ENCODE data around the gene DIPK2A.

The DIPK2A gene, protein sequence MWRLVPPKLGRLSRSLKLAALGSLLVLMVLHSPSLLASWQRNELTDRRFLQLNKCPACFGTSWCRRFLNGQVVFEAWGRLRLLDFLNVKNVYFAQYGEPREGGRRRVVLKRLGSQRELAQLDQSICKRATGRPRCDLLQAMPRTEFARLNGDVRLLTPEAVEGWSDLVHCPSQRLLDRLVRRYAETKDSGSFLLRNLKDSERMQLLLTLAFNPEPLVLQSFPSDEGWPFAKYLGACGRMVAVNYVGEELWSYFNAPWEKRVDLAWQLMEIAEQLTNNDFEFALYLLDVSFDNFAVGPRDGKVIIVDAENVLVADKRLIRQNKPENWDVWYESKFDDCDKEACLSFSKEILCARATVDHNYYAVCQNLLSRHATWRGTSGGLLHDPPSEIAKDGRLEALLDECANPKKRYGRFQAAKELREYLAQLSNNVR

DNA sequence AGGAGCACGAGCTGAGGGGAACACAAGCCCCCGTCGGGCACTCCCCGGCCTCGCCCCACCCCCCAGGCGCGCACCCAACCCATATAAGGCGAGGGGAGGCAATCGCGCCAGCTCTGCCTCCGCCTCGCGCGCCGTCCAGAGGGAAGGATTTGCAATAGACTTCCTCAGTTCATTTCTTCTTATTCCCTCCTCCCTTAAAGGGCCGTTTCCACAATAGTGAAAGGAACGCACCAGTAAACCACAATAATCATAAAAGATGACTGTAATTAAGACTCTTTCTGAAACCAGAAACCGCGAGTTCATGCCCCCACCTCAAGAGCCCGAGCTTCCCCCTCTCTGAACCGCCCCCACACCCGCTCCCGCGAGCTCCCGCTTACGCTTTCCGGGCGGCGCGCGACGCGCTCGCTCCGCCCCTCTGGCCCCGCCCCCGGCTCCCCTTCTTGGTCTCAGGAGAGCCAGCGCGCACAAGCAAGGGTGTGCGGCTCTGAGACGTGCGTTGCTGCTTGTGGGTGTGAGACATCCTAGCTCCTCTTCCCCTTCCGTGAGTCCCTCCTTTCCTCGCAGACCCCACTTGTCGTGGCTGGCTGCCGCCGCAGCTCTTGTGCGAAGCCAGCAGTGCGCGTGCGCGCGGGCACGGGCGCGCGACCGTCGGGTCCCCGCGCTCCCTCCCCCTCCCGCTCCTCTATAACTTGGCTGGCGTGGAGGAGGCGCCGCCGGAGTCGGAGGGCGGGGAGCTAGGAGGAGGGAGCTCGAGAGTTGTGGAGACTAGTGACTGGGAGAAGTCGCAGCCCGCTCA, at the start of gene DIPK2A:
Gene DIPK2A, plus strand, starts transcription at position 465 of the 796 bp plus-strand sequence. CDS start 510 bp downstream, outside the sequence.
- Histone ChIP-seq H3K27ac (peak within 1 kb of the TSS; percentile 96), H3K36me3 (no peaks in the 10 kb centered on the region), H3K4me1 (ENCODE audit: control insufficient read depth in 1 of 2, insufficient read depth in 1 of 2, low read depth in 1 of 2, low read length in 1 of 2) (peaks cover 36 to 39% of the 10 kb centered on the region in 2 experiments), H3K9me3 (no peaks in the 10 kb centered on the region), H3K27me3 (no peaks in the 10 kb centered on the region), H3K4me3 (ENCODE audit: low read depth in 1 of 2, low read length in 1 of 2) (peak within 1 kb of the TSS; percentile 92 to 98)
- TF ChIP-seq, protein P1, sequence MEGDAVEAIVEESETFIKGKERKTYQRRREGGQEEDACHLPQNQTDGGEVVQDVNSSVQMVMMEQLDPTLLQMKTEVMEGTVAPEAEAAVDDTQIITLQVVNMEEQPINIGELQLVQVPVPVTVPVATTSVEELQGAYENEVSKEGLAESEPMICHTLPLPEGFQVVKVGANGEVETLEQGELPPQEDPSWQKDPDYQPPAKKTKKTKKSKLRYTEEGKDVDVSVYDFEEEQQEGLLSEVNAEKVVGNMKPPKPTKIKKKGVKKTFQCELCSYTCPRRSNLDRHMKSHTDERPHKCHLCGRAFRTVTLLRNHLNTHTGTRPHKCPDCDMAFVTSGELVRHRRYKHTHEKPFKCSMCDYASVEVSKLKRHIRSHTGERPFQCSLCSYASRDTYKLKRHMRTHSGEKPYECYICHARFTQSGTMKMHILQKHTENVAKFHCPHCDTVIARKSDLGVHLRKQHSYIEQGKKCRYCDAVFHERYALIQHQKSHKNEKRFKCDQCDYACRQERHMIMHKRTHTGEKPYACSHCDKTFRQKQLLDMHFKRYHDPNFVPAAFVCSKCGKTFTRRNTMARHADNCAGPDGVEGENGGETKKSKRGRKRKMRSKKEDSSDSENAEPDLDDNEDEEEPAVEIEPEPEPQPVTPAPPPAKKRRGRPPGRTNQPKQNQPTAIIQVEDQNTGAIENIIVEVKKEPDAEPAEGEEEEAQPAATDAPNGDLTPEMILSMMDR (IDR thresholded peaks at IDR 0.05): no peak

DNA sequence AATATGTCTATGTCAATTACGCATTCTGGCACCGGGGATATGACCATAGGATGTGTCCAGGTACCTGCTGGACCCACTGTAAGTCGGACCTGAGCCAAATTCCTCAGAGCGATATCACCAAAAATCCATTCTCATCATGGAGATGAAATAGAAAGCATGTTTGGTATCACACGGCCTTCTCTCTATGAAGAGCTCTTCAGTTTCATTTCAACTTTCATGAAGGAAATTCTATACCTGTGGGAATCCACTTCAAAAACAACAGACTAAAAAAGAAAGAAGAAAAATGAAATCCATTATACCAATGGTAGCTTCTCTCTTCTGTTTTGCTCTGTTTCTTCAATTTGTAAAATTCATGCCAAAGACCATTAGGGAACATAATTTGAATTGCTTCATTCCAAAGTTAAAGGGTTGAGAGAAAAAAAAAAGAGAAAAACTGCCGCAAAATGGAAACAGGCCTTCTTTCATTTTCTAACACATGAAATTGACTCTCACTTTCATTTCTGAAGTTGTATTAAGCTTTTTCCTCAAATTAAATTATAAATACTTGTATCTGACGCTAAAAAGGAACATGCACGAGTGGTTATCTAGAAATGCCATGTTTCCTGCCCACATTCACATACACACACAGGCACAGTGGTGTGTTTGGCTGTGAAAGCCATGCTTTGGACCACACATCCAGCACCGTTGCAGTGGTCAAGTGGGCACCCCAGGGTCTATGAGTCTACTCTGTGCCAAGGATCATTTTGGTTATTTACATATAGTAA, 46.9 kb upstream of the DIPK2A start:
- no peak overlapping the region for H3K27ac ChIP-seq
- H3K27me3 ChIP-seq: no peaks in the 10 kb centered on the region
- H3K36me3 ChIP-seq: no peaks in the 10 kb centered on the region
- H3K9me3 ChIP-seq: no peaks in the 10 kb centered on the region
- H3K4me1 ChIP-seq (ENCODE audit: control insufficient read depth in 1 of 2, insufficient read depth in 1 of 2, low read depth in 1 of 2, low read length in 1 of 2): no peaks in the 10 kb centered on the region
- TF ChIP-seq, protein P1 (IDR thresholded peaks at IDR 0.05): no peak
- no peak overlapping the region for H3K4me3 ChIP-seq (ENCODE audit: low read depth in 1 of 2, low read length in 1 of 2)

DNA sequence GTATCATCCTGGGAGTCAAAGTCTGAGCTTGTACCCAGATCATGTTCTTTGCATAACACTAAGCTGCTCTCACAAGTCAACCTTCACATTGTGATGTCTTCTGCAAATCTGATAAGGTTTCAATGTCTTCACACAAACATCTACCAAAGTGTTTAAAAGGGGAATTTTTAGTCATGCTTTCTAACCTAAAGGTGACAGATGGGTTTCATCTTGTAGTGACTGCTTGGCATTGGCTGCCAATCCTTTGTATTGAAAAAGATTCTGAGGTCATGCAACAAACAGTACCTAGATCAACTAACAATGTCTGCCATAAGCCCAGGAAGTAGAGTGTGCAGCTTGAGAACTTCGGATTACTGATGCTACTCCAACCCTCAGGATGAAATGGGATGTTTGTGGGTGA, 43.6 kb upstream of the DIPK2A start:
- H3K4me1 ChIP-seq (ENCODE audit: control insufficient read depth in 1 of 2, insufficient read depth in 1 of 2, low read depth in 1 of 2, low read length in 1 of 2): no peaks in the 10 kb centered on the region
- H3K36me3 ChIP-seq: no peaks in the 10 kb centered on the region
- H3K27ac ChIP-seq: no peak overlapping the region
- no peak overlapping the region for H3K4me3 ChIP-seq (ENCODE audit: low read depth in 1 of 2, low read length in 1 of 2)
- no peaks in the 10 kb centered on the region for H3K9me3 ChIP-seq
- no peaks in the 10 kb centered on the region for H3K27me3 ChIP-seq
- TF ChIP-seq, protein P1 (IDR thresholded peaks at IDR 0.05): no peak

DNA sequence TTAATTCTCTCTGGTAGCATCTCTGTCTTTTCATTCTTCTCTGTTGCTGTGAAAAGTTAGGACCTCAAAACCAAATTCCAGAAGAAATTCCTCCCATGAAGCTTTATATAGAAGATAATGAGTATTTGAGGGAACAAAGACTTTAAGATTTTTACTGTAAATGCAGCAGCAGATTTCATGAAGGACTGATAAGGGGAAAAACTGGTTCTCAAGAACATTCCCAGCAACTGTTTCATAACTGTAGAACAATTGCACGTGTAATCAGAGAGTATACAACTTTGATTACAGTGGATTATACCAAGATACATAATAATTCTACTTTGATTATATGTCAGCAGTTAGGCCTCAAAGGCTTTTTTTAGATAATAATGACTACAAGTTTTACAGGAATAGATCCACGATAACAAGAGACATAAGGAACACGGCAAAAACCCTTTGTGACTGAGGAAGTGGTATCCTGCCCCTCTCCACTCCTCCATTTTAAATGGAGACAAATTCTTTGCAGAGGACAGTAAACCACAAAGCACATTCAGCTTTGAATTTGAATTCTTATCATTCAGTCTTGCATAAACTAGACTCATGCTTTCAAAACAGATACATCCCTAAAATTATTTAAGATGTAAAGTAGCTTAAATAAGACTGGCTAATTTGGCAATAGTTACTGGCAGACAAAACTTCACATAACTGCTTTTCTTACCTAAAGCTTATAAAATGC, 42.9 kb upstream of the DIPK2A start:
- H3K27ac ChIP-seq: no peak overlapping the region
- H3K4me3 ChIP-seq (ENCODE audit: low read depth in 1 of 2, low read length in 1 of 2): no peak overlapping the region
- no peaks in the 10 kb centered on the region for H3K4me1 ChIP-seq (ENCODE audit: control insufficient read depth in 1 of 2, insufficient read depth in 1 of 2, low read depth in 1 of 2, low read length in 1 of 2)
- TF ChIP-seq, protein P1 (IDR thresholded peaks at IDR 0.05): no peak
- no peaks in the 10 kb centered on the region for H3K27me3 ChIP-seq
- no peaks in the 10 kb centered on the region for H3K9me3 ChIP-seq
- no peaks in the 10 kb centered on the region for H3K36me3 ChIP-seq

DNA sequence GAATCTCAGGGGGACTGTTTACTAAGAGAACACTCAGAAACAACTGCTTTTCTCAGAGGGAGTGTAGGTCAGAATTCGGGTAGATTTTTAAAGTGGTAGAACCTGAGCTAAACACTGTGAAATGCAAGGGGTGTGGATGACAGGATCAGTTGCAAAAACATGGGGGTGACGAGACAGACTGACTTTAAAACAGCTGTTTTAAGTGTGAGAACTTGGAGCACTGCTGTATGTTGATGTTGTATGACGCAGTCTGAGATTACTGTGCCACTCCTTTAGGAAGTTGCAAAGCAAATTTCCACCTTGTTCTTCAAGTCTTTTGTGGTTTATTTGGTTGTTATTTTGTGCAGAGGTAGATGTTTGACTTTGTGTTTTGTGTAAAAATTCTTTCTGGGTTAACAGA, 36.8 kb upstream of the DIPK2A start:
- Histone ChIP-seq H3K27me3 (no peaks in the 10 kb centered on the region), H3K4me1 (ENCODE audit: control insufficient read depth in 1 of 2, insufficient read depth in 1 of 2, low read depth in 1 of 2, low read length in 1 of 2) (no peaks in the 10 kb centered on the region), H3K9me3 (no peaks in the 10 kb centered on the region), H3K4me3 (ENCODE audit: low read depth in 1 of 2, low read length in 1 of 2) (no peak overlapping the region), H3K27ac (no peak overlapping the region), H3K36me3 (no peaks in the 10 kb centered on the region)
- TF ChIP-seq, protein P1 (IDR thresholded peaks at IDR 0.05): no peak

Measured in neutrophil (primary cell).